Fibroblast of lung (primary cell): ENCODE data around the gene POLR3E. TPM values are rescaled to one million over a fixed set of nuclear protein-coding genes. Genes with fewer than 3 reads are reported as not detected.
A peak's percentile ranks its signal among the peaks of the same experiment; 100 is the strongest.

Experiments used
- DNase-seq, 2 donors: peaks; one replicate each; pipeline versions ENCODE4 v3.0.0 to v3.0.0-alpha.2; 2010; ENCODE audit warnings: low read depth in 2 of 2
- H2AFZ ChIP-seq: 2 replicates; pipeline ENCODE4 v1.5.1; 2012; ENCODE audit warnings: low read length, control low read depth, inconsistent platforms
- H3K27ac ChIP-seq: 2 replicates; pipeline ENCODE4 v1.5.1; 2011; ENCODE audit warnings: low read length, control low read depth; ENCODE audit not compliant: insufficient read depth
- H3K27me3 ChIP-seq: 2 replicates; pipeline ENCODE4 v1.5.1; 2011; ENCODE audit warnings: mild to moderate bottlenecking, low read length; ENCODE audit not compliant: control insufficient read depth, insufficient read depth
- H3K36me3 ChIP-seq: 2 replicates; pipeline ENCODE4 v1.5.1; 2011; ENCODE audit warnings: low read length; ENCODE audit not compliant: control insufficient read depth, insufficient read depth
- H3K4me1 ChIP-seq: 2 replicates; pipeline ENCODE4 v1.5.1; 2011; ENCODE audit warnings: low read length; ENCODE audit not compliant: control insufficient read depth, insufficient read depth; ENCODE audit errors: extremely low read depth
- H3K4me2 ChIP-seq: 2 replicates; pipeline ENCODE4 v1.5.1; 2011; ENCODE audit warnings: low read length, control low read depth; ENCODE audit not compliant: insufficient read depth; ENCODE audit errors: extremely low read depth
- H3K4me3 ChIP-seq, 4 experiments: fragments of 200-600 bp in 1 of 4; sonication (generic) in 1 of 4; replicated peaks in 1 of 4; 2 replicates each; pipeline ENCODE4 v1.5.1; 2011 to 2016; ENCODE audit warnings: low read length in 4 of 4, low read depth in 3 of 4, mild to moderate bottlenecking in 3 of 4, control low read depth in 2 of 4, inconsistent platforms in 1 of 4, mixed read lengths in 1 of 4; ENCODE audit not compliant: insufficient read depth in 1 of 4; ENCODE audit errors: control extremely low read depth in 1 of 4
- H3K79me2 ChIP-seq: 2 replicates; pipeline ENCODE4 v1.5.1; 2012; ENCODE audit warnings: mild to moderate bottlenecking, low read length, inconsistent platforms; ENCODE audit not compliant: control insufficient read depth, insufficient read depth
- H3K9ac ChIP-seq: 2 replicates; pipeline ENCODE4 v1.5.1; 2011; ENCODE audit warnings: mild to moderate bottlenecking, low read length, control low read depth; ENCODE audit not compliant: insufficient read depth
- H3K9me3 ChIP-seq: 2 replicates; pipeline ENCODE4 v1.5.1; 2012; ENCODE audit warnings: low read depth, low read length; ENCODE audit not compliant: control insufficient read depth, insufficient read depth
- H4K20me1 ChIP-seq: 2 replicates; pipeline ENCODE4 v1.5.1; 2011; ENCODE audit warnings: low read length; ENCODE audit not compliant: control insufficient read depth, insufficient read depth; ENCODE audit errors: extremely low read depth
- EZH2 ChIP-seq: IDR thresholded peaks from 2 replicates; pipeline ENCODE4 v1.5.1; 2012; ENCODE audit warnings: low read length, control low read depth, mild to moderate bottlenecking; ENCODE audit errors: missing control alignments
- polyA plus RNA-seq, 2 donors: library from polyadenylated mRNA; depleted of rRNA in 1 of 2; stranded (reverse) in 1 of 2; unstranded in 1 of 2; fragments of >200 nt; gene quantifications; 2 replicates each; pipeline ENCODE4 v1.2.1, GENCODE V29; 2011 to 2012; ENCODE audit warnings: missing spikeins in 1 of 2
- total RNA-seq: library from RNA; depleted of rRNA; stranded (reverse); fragments of >200 nt; gene quantifications from 2 replicates; pipeline ENCODE4 v1.2.1, GENCODE V29; 2014
- TF ChIP-seq, protein P1 (sequence below), 2 donors: IDR thresholded peaks in 1 of 2; conservative IDR thresholded peaks in 1 of 2; 1 replicate in 1 of 2; 2 replicates in 1 of 2; pipeline ENCODE4 v1.5.1; 2011 to 2012; ENCODE audit warnings: low read length in 2 of 2, control low read depth in 1 of 2, inconsistent platforms in 1 of 2, low read depth in 1 of 2, mild to moderate bottlenecking in 1 of 2

The POLR3E gene
- total and polyA plus RNA-seq, 2 donors (not counting 1 experiment from before 2014, with no cell fraction given) = 14.2 to 28.9 TPM

GRCh38 chr16:22375963-22376640 lies 78.9 kb downstream of the POLR3E start:
- Histone ChIP-seq H3K27me3 (no peaks in the 10 kb centered on the region), H2AFZ (no peak overlapping the region), H3K27ac (no peak overlapping the region), H3K36me3 (no peaks in the 10 kb centered on the region), H3K4me3 (no peak overlapping the region), H3K4me1 (peaks cover 3% of the 10 kb centered on the region), H3K4me2 (no peak overlapping the region), H4K20me1 (no peaks in the 10 kb centered on the region), H3K79me2 (peaks cover 32% of the 10 kb centered on the region), H3K9ac (no peak overlapping the region), H3K9me3 (no peaks in the 10 kb centered on the region)
- no peak for TF ChIP-seq EZH2
- TF ChIP-seq, protein P1, sequence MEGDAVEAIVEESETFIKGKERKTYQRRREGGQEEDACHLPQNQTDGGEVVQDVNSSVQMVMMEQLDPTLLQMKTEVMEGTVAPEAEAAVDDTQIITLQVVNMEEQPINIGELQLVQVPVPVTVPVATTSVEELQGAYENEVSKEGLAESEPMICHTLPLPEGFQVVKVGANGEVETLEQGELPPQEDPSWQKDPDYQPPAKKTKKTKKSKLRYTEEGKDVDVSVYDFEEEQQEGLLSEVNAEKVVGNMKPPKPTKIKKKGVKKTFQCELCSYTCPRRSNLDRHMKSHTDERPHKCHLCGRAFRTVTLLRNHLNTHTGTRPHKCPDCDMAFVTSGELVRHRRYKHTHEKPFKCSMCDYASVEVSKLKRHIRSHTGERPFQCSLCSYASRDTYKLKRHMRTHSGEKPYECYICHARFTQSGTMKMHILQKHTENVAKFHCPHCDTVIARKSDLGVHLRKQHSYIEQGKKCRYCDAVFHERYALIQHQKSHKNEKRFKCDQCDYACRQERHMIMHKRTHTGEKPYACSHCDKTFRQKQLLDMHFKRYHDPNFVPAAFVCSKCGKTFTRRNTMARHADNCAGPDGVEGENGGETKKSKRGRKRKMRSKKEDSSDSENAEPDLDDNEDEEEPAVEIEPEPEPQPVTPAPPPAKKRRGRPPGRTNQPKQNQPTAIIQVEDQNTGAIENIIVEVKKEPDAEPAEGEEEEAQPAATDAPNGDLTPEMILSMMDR (conservative IDR thresholded peaks at IDR 0.05 in 1 of 2, IDR thresholded peaks at IDR 0.05 in 1 of 2; ENCODE audit: low read depth in 1 of 2, low read length in 2 of 2) = no peak
- no peak for DNase-seq

DNA sequence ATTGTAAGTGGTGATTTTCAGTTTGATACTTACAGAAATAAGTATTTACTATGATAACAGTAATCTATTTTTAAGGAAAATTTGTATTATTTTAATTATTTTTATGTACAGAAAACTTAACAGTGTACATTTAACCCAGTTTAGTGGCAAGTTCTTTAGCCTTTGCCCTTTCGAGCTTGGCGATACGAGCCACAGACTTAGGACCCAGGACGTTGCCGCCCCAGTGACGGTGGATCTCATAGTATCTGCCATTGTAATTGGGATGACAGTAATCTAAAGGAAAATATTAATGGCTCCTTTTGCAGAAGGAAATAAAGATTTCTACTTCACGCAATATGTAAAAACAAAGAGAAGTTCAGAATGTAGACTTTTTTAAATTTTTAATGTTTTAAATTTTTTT lies 82.4 kb downstream of the POLR3E start:
- H3K27me3 ChIP-seq = no peaks in the 10 kb centered on the region
- peaks cover 2% of the 10 kb centered on the region for H3K4me1 ChIP-seq
- H3K9ac ChIP-seq = no peak overlapping the region
- no peak overlapping the region for H2AFZ ChIP-seq
- H3K27ac ChIP-seq = no peak overlapping the region
- H3K36me3 ChIP-seq = no peaks in the 10 kb centered on the region
- H3K4me3 ChIP-seq = no peak overlapping the region
- TF ChIP-seq, protein P1 (conservative IDR thresholded peaks at IDR 0.05 in 1 of 2, IDR thresholded peaks at IDR 0.05 in 1 of 2; ENCODE audit: low read depth in 1 of 2, low read length in 2 of 2) = no peak
- no peak for TF ChIP-seq EZH2
- no peak for DNase-seq
- H4K20me1 ChIP-seq = no peaks in the 10 kb centered on the region
- H3K4me2 ChIP-seq = no peak overlapping the region
- H3K9me3 ChIP-seq = no peaks in the 10 kb centered on the region
- no peaks in the 10 kb centered on the region for H3K79me2 ChIP-seq

GRCh38 chr16:22380529-22380928 lies 83.3 kb downstream of the POLR3E start:
- Histone ChIP-seq H3K4me1 (no peaks in the 10 kb centered on the region), H3K4me3 (no peak overlapping the region), H3K9ac (no peak overlapping the region), H2AFZ (no peak overlapping the region), H3K27me3 (no peaks in the 10 kb centered on the region), H3K27ac (no peak overlapping the region), H3K4me2 (no peak overlapping the region), H4K20me1 (no peaks in the 10 kb centered on the region), H3K79me2 (no peaks in the 10 kb centered on the region), H3K9me3 (no peaks in the 10 kb centered on the region), H3K36me3 (no peaks in the 10 kb centered on the region)
- DNase-seq = peak in 1 of 2 donors; percentile 53
- TF ChIP-seq, protein P1 (conservative IDR thresholded peaks at IDR 0.05 in 1 of 2, IDR thresholded peaks at IDR 0.05 in 1 of 2; ENCODE audit: low read depth in 1 of 2, low read length in 2 of 2) = no peak
- TF ChIP-seq EZH2 = no peak
